HuH-7.5 (cell line): ENCODE data around the gene MGARP.
A peak's percentile ranks its signal among the peaks of the same experiment; 100 is the strongest.
"Not testable (repeated sequence)": the region's sequence is repeated elsewhere in the genome, so short reads cannot be mapped to it uniquely, and the experiment has no call there.

Experiments used
- DNase-seq: peaks from one replicate; pipeline ENCODE4 v3.0.0; 2011; ENCODE audit warnings: low spot score

The MGARP gene

GRCh38 chr4:139295206-139295941 is 15.3 kb upstream of the MGARP start:
- DNase-seq: peak; percentile 76

GRCh38 chr4:139286186-139286698 is 6.2 kb upstream of the MGARP start:
- DNase-seq: no peak

DNA sequence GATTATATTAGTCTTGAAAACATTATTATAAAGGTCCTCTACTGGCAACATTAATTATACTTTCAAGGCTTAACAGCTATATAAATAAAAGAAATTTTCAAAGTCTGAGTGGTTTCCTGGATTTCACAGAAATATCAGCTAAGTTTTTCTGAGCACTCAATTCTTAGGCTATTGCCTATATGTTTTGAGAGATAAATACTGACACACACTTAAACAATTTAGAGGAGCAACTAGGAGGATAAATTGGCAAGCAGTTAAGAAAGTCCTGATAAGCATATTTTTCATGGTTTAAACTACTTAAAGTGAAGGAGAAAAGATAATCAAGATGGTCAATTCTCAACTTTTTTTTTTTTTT is 2.7 kb upstream of the MGARP start:
- no peak for DNase-seq

DNA sequence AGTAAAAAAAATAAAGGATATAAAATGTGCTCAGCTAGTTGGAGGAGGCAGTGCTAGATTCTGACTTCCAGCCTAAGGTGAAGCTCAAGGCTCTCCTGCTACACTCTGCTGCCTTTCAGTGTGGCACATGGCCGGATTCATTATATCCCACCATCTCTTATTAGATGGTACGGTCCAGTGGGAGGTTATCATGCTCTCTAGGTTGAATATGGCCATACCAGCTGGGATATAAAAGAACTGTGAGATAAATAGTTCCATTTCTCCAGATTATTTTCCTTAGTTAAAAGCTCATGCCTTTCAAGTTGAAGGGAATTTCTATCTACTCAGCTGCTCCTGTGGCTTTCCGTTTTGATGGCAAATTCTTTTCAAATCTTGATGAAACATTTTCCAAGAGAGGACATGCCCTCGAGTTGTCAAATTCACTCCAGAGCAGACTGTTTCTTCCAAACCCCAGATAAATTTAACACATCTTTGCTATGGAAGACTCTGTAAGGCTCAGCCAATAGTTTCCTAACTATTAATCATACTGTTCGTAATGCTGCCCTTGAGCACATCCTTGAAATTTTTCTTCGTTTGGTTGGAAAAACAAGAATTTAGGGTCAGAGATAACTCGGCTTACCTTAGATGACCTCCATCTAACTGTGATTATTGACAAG is 2.2 kb upstream of the MGARP start:
- DNase-seq: no peak

DNA sequence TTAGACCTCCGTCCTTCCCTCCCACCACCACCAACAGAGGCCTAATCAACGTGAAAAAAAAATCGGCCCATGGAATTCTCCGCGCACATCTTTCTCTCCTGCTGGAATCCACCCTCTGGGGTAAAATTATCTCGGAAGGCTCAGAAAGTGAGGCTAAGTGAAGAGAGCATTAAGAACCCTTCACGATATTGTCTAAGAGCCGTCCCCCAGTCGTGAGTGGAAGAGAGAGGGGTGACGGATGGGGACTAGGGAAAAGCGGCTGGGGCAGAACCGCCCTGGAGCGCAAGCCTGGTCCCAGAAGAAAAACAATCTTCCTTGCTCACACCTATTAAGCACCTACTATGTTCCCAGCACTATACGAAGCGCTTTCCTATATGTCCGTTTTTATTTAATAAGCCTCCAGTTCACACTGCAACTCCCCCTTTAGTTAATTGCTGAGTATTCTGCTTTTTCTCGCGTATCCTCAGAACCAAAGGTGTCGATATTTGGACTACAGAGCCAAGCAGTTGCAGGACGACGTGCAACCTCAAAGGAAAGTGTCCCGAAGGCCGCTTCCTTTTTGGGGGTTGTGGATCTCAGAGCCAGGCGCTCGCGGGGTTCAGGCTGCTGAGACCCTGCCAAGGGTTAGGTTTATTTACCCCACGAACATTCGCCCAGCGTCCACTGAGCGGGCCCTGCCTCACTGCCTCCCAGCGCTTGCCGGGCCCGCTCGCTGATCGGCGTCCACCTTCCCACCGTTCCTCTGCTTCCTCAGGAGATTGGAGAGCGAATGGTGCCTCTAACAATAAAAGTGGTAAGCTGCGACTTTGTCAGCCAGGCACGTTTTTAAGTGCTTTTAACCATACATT is 889 bp downstream of the MGARP start:
- DNase-seq: peak; percentile 21

DNA sequence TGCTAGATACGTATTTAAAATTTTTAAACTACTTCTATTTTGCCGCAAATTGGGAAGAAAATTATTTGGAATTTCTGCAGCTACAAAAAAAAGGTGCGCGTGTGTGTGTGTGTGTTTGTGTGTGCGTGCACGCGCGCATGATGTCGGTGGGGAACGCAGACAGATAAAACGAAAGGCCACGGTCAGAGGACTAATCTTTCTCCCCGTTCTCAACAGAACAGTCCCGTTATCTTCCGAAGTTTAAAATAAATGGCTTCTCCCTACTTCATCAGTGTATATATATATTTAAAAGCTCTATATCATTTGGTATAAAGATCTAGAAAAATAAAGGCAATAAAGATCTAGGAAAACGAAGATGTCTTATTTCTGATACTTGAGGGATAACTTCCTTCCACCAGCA is 1.5 kb downstream of the MGARP start:
- no peak for DNase-seq

- DNase-seq: no peak
Observed at GRCh38 chr4:139275281-139275735, 4.7 kb downstream of the MGARP start.

- DNase-seq: no peak
Observed at GRCh38 chr4:139274790-139275189, 5.2 kb downstream of the MGARP start.

DNA sequence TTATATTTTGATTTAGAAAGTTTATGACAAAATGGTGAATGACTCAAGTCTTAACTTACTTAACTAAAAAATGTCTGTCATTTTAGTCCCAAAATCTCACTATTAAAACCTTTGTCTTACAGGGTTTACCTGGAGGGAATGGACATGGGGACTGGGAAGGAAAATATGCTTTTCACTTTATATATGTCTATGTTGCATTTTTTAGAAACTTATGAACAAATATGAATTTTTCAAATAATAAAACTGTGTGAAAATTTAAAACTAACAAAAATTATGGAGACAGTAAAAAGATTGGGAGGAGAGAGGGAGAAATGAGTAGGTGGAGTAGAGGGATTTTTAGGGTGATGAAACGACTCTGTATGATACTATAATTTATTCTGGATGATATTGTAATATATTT is 6.2 kb downstream of the MGARP start:
- DNase-seq: no peak

- no peak for DNase-seq
Observed at GRCh38 chr4:139267301-139267700, 12.7 kb downstream of the MGARP start.

DNA sequence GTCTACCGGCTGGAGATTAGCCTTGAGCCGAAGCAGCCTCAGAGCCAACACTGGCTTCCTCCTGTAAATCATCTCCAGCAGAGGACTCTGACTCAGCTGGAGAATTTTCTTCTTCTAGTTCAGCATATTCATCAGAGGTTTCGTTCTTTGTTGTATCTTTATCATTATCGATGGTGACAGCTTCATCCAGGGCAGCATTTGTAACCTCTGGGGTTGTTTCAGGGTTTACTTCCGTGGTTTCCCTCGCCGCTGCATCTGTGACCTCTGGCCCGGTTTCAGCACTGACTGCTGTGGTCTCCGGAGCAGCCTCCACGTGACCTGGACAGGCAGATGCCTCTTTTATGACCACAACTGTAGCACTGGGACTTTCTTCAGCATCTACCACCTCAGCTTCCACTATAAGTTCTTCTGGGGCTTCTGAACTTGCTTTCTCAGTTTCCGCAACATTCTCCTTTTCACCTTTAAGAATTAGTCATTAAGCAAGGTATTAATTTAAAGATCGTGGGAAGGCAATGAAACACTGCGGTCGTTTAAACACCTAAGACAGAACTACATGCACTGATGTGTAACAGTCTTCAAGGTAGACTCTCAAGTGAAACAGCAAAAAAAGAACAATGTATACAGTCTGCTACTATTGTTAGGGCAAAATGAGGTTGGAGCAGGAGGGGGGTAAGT is 13.3 kb downstream of the MGARP start:
- DNase-seq: peak; percentile 58

- DNase-seq: no peak
Observed at GRCh38 chr4:139266208-139266582, 13.8 kb downstream of the MGARP start.

DNA sequence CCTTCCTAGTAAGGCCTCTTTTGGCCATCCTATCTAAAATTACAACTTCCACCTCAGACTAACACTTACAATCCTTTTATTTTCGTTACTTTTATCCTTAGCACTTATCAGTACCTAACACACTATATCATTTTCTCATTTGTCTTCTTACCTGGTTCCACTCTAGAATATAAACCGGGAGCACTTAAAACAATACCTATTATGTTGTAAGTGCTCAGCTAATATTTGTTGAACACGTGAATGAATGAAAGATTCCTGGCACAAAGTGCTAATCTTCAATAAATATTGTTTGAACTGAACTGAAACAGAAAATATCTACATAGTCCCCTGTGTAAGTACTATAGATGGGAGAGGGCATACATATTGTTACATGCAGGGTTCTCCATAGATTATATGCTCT is 14.4 kb downstream of the MGARP start:
- no peak for DNase-seq

GRCh38 chr4:139256349-139256748 is 23.7 kb downstream of the MGARP start:
- no peak for DNase-seq

DNA sequence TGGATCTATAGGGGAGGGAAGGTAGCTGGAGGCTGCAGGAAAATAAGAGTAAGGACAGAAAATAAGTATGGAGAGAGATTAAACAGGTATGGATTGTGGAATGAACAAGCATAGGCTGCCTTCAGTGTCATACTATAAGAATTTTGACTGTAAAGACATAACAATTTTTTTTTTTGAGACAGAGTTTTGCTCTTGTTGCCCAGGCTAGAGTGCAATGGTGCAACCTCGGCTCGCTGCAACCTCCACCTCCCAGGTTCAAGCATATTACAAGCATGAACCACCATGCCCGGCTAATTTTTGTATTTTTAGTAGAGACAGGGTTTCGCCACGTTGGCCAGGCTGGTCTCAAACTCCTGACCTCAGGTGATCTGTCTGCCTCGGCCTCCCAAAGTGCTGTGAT is 24.4 kb downstream of the MGARP start:
- not testable (repeated sequence) for DNase-seq

DNA sequence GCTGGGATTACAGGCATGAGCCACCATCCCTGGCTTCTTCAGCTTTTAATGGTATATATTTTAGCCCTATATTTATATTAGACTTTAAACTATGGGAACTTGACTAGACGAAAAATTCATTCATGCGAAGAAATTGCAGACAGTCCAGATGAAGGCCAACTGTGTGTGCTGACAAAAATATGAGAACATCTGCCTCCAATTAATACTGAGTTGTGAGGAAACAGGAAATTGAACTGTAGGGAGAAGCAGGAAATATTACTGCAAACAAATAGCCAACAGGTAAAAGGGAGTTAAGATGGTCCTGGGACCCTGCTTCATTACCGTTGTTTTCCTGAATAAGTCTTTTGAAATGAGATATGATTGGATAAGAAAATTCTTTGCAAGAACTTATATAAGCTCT is 26.3 kb downstream of the MGARP start:
- no peak for DNase-seq

- DNase-seq: no peak
Observed at GRCh38 chr4:139253046-139253445, 27.0 kb downstream of the MGARP start.

DNA sequence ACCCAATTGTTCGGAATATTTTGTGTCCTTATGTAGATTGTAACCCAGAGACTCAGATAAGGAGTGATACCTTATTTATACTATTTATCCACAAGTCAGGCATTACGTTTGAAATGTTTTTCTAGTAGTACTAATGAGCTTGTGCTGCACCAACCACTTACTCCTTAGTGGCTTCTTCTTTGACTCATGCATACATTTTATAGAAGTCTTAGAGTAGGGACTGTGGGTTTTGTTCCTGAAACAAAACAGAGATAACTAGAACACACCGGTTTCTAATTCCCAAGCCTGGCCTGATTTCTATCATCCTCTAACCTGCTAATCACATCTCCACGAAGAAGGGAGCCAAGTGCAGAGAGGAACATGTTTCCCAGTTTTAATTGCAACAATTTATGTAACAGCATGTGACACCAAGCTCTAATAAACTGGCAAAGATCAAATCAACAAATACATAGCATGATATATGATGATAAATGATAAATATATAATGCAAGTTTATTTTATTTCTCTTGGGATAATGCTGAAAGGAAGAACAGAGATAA is 32.3 kb downstream of the MGARP start:
- no peak for DNase-seq

DNA sequence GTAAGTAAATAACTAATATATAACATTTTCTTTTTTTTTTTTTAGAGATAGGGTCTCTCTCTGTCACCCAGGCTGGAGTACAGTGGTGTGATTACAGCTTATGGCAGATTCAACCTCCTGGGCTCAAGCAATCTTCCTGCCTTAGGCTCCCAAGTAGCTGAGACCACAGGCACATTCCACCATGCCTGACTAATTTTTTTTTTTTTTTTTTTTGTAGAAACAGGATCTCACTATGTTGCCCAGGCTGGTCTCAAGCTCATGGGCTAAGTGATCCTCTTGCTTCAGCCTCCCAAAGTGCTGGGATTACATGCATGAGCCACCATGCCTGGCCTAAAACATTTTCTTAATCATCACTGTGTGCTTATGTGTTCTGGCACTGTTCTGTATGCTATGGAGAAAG is 32.8 kb downstream of the MGARP start:
- DNase-seq: no peak

GRCh38 chr4:139246166-139246565 is 33.9 kb downstream of the MGARP start:
- DNase-seq: no peak

DNA sequence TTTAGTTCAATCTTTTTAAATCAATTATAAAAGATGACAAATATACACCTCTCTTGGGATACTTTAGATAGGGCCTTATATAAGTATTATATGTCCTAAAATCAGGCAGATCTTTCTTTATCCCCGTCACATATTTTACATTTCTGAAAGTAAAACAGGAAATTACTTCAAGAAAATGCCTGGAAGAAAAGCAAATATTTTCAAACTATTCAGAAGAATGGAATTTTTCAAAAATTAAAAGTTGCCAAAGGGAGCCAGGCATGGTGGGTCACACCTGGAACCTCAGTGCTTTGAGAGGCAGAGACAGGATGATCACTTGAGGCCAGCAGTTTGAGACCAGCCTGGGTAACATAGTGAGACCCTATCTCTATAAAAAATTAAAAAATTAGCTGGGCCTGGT is 34.4 kb downstream of the MGARP start:
- DNase-seq: no peak
